Measurements from ENCODE around the gene GRAMD1B. TPM values are rescaled to one million over a fixed set of nuclear protein-coding genes. Genes with fewer than 3 reads are reported as not detected.

GRAMD1B gene
- total and polyA plus RNA-seq, 2 donors (not counting 1 experiment from before 2014, with no cell fraction given) = 0.58 to 11.6 TPM

GRCh38 chr11:123472236-123472935 lies 42.3 kb downstream of the GRAMD1B start:
- H3K4me1 ChIP-seq (ENCODE audit: control insufficient read depth in 2 of 2, insufficient read depth in 2 of 2, low read length in 2 of 2) = no peaks in the 10 kb centered on the region
- H3K9me3 ChIP-seq (ENCODE audit: control extremely low read depth in 1 of 3, control insufficient read depth in 2 of 3, insufficient read depth in 1 of 3, low read length in 2 of 3) = no peaks in the 10 kb centered on the region
- no peaks in the 10 kb centered on the region for H4K20me1 ChIP-seq (ENCODE audit: control insufficient read depth, insufficient read depth, low read length, poor library complexity, severe bottlenecking)
- CTCF ChIA-PET = interaction anchor here (0.9 to 4.5 kb wide), 3 partner anchors 65 to 369 kb away, joined by 3 to 33 read pairs (median 11); no protein-coding TSS in a partner anchor
- no peaks in the 10 kb centered on the region for H3K79me2 ChIP-seq (ENCODE audit: control insufficient read depth, insufficient read depth, low read length)
- Mint-ChIP-seq H3K27ac (no peak overlapping the region), H3K4me1 (no peaks in the 10 kb centered on the region), H3K9me3 (ENCODE audit: insufficient read depth) (no peaks in the 10 kb centered on the region), H3K4me3 (no peak overlapping the region), H3K27me3 (no peaks in the 10 kb centered on the region)
- H3K4me2 ChIP-seq (replicated peaks; ENCODE audit: low read depth, low read length, poor library complexity, severe bottlenecking) = no peak overlapping the region
- 100% methylated on average over 3 of the region's 8 CpGs for WGBS (ENCODE audit: insufficient coverage)
- intact Hi-C loops (cut with micrococcal nuclease) = no loop called here
- no peak for ATAC-seq (ENCODE audit: low read depth)
- no peak overlapping the region for H3K27ac ChIP-seq (ENCODE audit: low read length in 2 of 2)
- H3K9ac ChIP-seq (ENCODE audit: low read length) = no peak overlapping the region
- no peak overlapping the region for H3K4me3 ChIP-seq (ENCODE audit: control extremely low read depth in 1 of 5, extremely low read depth in 1 of 5, insufficient read depth in 1 of 5, low read depth in 2 of 5, low read length in 4 of 5)
- no peak for DNase-seq
- no peak for TF ChIP-seq CTCF (IDR thresholded peaks at IDR 0.05)
- TF ChIP-seq EZH2 (IDR thresholded peaks at IDR 0.05; ENCODE audit: borderline replicate concordance, insufficient read depth, low read depth, low read length, poor library complexity, severe bottlenecking) = no peak
- H2AFZ ChIP-seq (ENCODE audit: insufficient read depth, low read depth, low read length, poor library complexity, severe bottlenecking) = no peak overlapping the region
- POLR2A ChIA-PET = no interaction called here
- no peaks in the 10 kb centered on the region for H3K36me3 ChIP-seq (replicated peaks in 1 of 2; ENCODE audit: control extremely low read depth in 1 of 2, control insufficient read depth in 1 of 2, extremely low read depth in 1 of 2, insufficient read depth in 2 of 2, low read length in 1 of 2)
- H3K27me3 ChIP-seq (replicated peaks in 1 of 4; ENCODE audit: control extremely low read depth in 1 of 4, control insufficient read depth in 3 of 4, insufficient read depth in 4 of 4, low read length in 3 of 4) = peaks cover 0 to 5% (median 0%) of the 10 kb centered on the region in 4 experiments

DNA sequence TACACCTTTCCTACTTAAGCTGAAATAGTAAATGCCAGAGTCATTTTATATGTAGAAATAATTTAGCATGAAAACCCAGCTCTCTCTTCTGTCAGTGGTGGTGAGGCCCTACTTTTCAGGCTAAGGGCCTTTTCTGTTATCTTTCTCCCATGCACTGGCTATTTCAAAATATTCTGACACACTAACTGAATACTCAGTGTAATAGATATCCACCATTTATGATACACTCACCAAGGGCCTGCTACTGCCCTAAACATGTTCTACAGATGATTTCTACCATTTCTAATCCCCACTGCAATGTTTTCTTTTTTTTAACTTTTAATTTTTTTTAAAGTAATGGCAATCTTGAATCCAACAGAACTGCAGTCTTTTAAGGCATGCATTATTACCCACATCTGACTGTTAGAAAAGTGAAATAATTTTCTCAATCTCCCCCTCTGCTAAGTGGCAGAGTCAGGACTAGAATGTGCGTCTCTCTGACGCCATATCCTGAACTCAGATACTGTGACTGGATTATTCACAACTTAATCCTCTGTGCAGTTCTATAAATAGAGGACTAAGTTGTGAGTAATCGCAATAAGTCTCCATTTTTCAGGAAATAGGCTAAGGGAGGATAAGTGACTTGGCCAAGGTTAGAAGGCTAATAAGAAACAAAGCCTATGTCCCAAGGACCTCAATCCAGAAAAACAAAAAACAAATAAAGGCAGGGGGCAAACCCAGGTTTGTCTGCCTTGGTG lies 44.0 kb downstream of the GRAMD1B start:
- H3K4me2 ChIP-seq (replicated peaks; ENCODE audit: low read depth, low read length, poor library complexity, severe bottlenecking) = no peak overlapping the region
- no peaks in the 10 kb centered on the region for H3K79me2 ChIP-seq (ENCODE audit: control insufficient read depth, insufficient read depth, low read length)
- intact Hi-C loops (cut with micrococcal nuclease) = no loop called here
- H3K4me3 ChIP-seq (ENCODE audit: control extremely low read depth in 1 of 5, extremely low read depth in 1 of 5, insufficient read depth in 1 of 5, low read depth in 2 of 5, low read length in 4 of 5) = no peak overlapping the region
- H3K36me3 ChIP-seq (replicated peaks in 1 of 2; ENCODE audit: control extremely low read depth in 1 of 2, control insufficient read depth in 1 of 2, extremely low read depth in 1 of 2, insufficient read depth in 2 of 2, low read length in 1 of 2) = no peaks in the 10 kb centered on the region
- no CpG with 5 or more reads among the region's 3 CpGs for WGBS (ENCODE audit: insufficient coverage)
- POLR2A ChIA-PET = no interaction called here
- Mint-ChIP-seq H3K27me3 (no peaks in the 10 kb centered on the region), H3K4me3 (no peak overlapping the region), H3K9me3 (ENCODE audit: insufficient read depth) (no peaks in the 10 kb centered on the region), H3K4me1 (peaks cover 12% of the 10 kb centered on the region), H3K27ac (no peak overlapping the region)
- TF ChIP-seq CTCF (IDR thresholded peaks at IDR 0.05) (no peak), EZH2 (IDR thresholded peaks at IDR 0.05; ENCODE audit: borderline replicate concordance, insufficient read depth, low read depth, low read length, poor library complexity, severe bottlenecking) (no peak)
- H3K9ac ChIP-seq (ENCODE audit: low read length) = no peak overlapping the region
- H4K20me1 ChIP-seq (ENCODE audit: control insufficient read depth, insufficient read depth, low read length, poor library complexity, severe bottlenecking) = no peaks in the 10 kb centered on the region
- H3K27ac ChIP-seq (ENCODE audit: low read length in 2 of 2) = no peak overlapping the region
- DNase-seq = no peak
- peaks cover 8 to 11% of the 10 kb centered on the region in 2 donors for H3K4me1 ChIP-seq (ENCODE audit: control insufficient read depth in 2 of 2, insufficient read depth in 2 of 2, low read length in 2 of 2)
- CTCF ChIA-PET = interaction anchor here (1.0 to 4.5 kb wide), 3 partner anchors 10 to 66 kb away, joined by 4 to 33 read pairs (median 5); no protein-coding TSS in a partner anchor
- H2AFZ ChIP-seq (ENCODE audit: insufficient read depth, low read depth, low read length, poor library complexity, severe bottlenecking) = no peak overlapping the region
- H3K27me3 ChIP-seq (replicated peaks in 1 of 4; ENCODE audit: control extremely low read depth in 1 of 4, control insufficient read depth in 3 of 4, insufficient read depth in 4 of 4, low read length in 3 of 4) = peaks cover 0 to 7% (median 0%) of the 10 kb centered on the region in 4 experiments
- ATAC-seq (ENCODE audit: low read depth) = no peak
- H3K9me3 ChIP-seq (ENCODE audit: control extremely low read depth in 1 of 3, control insufficient read depth in 2 of 3, insufficient read depth in 1 of 3, low read length in 2 of 3) = no peaks in the 10 kb centered on the region
